PC-9 (cell line): ENCODE data around the gene NEBL.

Experiments used
- CTCF ChIP-seq: fragments of 200-600 bp; sonication (generic); conservative IDR thresholded peaks from 2 replicates; pipeline ENCODE4 v1.6.1; 2017; ENCODE audit warnings: mixed run types, antibody characterized with exemption, mild to moderate bottlenecking, moderate library complexity
- EZH2 ChIP-seq: fragments of 200-600 bp; sonication (generic); IDR thresholded peaks from 2 replicates; pipeline ENCODE4 v1.8.0; 2017; ENCODE audit warnings: antibody characterized with exemption, low read depth

GRCh38 chr10:20912969-20913368, 15.9 kb upstream of the NEBL start:
- TF ChIP-seq EZH2 (no peak), CTCF (no peak)
